ENCODE measurements around the gene PIK3C3. TPM values are rescaled to one million over a fixed set of nuclear protein-coding genes. Genes with fewer than 3 reads are reported as not detected.

The PIK3C3 gene
- total RNA-seq, 4 donors from 2014 or later = 61.3 to 77.4 (median 72.5) TPM

DNA sequence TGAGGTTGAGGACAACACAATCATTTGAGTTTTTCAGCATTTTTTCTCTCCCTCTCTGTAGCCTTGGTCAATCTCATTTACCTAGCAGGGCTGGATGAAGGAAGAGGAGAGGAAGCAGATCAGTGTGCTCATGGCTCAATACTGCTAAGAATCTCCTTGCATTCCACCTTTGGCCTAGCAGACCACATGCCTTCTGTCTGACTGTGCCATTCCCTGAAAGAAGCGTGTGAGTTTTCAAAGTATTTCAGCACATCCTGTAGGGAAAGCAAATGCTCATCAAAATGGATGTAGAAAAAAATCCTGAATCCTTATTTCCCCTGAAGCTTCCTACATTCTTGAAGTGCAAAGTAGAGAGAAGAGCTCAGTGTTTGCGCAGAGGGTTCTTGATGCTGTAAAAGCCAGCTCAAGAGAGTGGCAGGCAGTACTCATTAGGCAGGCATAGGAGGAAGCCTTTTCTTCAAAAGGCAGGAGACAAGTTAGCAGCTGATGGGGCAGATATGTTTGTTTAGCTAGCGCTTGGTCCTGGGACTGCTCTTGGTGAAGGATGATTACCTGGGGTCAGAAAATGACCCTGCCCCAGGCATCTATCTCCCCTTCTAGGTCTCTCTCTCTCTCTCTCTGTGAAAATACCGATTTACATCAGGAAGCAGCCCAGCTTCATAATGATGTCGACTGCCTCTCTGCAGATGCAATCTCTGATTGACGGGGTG, 14.4 kb upstream of the PIK3C3 start:
- no peaks in the 10 kb centered on the region for H3K27me3 ChIP-seq
- no peaks in the 10 kb centered on the region for H3K36me3 ChIP-seq
- 38 to 46% methylated on average over 6 of the region's 6 CpGs for WGBS, 2 donors
- no peak overlapping the region for H3K27ac ChIP-seq
- TF ChIP-seq, protein P1, sequence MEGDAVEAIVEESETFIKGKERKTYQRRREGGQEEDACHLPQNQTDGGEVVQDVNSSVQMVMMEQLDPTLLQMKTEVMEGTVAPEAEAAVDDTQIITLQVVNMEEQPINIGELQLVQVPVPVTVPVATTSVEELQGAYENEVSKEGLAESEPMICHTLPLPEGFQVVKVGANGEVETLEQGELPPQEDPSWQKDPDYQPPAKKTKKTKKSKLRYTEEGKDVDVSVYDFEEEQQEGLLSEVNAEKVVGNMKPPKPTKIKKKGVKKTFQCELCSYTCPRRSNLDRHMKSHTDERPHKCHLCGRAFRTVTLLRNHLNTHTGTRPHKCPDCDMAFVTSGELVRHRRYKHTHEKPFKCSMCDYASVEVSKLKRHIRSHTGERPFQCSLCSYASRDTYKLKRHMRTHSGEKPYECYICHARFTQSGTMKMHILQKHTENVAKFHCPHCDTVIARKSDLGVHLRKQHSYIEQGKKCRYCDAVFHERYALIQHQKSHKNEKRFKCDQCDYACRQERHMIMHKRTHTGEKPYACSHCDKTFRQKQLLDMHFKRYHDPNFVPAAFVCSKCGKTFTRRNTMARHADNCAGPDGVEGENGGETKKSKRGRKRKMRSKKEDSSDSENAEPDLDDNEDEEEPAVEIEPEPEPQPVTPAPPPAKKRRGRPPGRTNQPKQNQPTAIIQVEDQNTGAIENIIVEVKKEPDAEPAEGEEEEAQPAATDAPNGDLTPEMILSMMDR (IDR thresholded peaks at IDR 0.05) = no peak
- no peak for TF ChIP-seq POLR2A (IDR thresholded peaks at IDR 0.05)
- no peaks in the 10 kb centered on the region for H3K9me3 ChIP-seq
- H3K4me1 ChIP-seq = no peaks in the 10 kb centered on the region
- no peak overlapping the region for H3K4me3 ChIP-seq (replicated peaks in 1 of 3)
- DNase-seq = no peak
- intact Hi-C loops (cut with DNase I) = no loop called here

DNA sequence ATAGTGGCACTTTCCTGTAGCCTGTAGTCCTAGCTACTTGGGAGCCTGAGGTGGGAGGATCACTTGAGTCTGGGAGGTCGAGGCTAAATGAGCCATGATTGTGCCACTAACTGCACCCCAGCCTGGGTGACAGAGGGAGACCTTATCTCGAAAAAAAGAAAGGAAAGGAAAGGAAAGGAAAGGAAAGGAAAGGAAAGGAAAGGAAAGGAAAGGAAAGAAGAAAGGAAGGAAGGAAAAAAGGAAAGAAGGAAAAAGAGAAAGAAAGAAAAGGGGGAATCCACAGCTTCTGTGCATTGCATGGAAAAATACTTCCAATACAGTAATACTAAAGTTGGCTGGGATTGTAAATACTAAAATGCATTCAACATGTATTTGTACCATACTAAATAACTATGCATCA, 12.8 kb upstream of the PIK3C3 start:
- H3K4me3 ChIP-seq (replicated peaks in 1 of 3) = no peak overlapping the region
- no peaks in the 10 kb centered on the region for H3K27me3 ChIP-seq
- H3K9me3 ChIP-seq = no peaks in the 10 kb centered on the region
- no peak for DNase-seq
- intact Hi-C loops (cut with DNase I) = no loop called here
- 84% methylated on average over 2 of the region's 2 CpGs for WGBS, 2 donors
- H3K36me3 ChIP-seq = no peaks in the 10 kb centered on the region
- H3K4me1 ChIP-seq = no peaks in the 10 kb centered on the region
- TF ChIP-seq, protein P1 (IDR thresholded peaks at IDR 0.05) = no peak
- no peak for TF ChIP-seq POLR2A (IDR thresholded peaks at IDR 0.05)
- H3K27ac ChIP-seq = no peak overlapping the region

DNA sequence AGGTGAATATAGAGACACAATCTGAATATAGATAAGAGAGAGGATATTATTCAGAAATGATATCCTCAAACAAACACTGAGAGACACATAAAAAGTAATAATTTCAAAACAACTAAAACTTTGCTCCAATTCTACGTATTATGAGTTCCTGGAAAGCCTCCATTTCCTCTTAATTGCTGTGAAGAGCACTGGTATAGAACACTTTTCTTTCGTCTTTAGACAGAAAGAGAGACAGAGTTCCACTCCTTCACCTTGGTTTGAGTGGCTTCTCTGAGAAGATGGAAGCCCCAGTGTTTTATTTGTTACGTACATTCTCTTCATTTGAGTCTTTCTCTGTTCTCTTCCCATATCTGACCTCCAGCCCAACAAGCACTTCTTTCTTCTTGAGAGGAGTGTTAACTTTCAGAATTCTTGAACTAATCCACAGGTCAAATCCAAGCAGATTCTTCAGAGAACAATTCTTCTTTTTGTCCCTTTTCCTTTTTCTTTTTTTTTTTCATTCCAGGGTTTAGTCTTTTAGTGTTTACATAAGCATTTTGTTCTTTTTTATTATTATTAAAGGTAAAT, 6.4 kb upstream of the PIK3C3 start:
- intact Hi-C loops (cut with DNase I) = no loop called here
- no peak for DNase-seq
- Histone ChIP-seq H3K4me3 (replicated peaks in 1 of 3) (no peak overlapping the region), H3K9me3 (no peaks in the 10 kb centered on the region), H3K36me3 (no peaks in the 10 kb centered on the region), H3K27me3 (no peaks in the 10 kb centered on the region), H3K27ac (no peak overlapping the region), H3K4me1 (no peaks in the 10 kb centered on the region)
- 68 to 72% methylated on average over 3 of the region's 3 CpGs for WGBS, 2 donors
- TF ChIP-seq POLR2A (IDR thresholded peaks at IDR 0.05) = no peak
- TF ChIP-seq, protein P1 (IDR thresholded peaks at IDR 0.05) = no peak

DNA sequence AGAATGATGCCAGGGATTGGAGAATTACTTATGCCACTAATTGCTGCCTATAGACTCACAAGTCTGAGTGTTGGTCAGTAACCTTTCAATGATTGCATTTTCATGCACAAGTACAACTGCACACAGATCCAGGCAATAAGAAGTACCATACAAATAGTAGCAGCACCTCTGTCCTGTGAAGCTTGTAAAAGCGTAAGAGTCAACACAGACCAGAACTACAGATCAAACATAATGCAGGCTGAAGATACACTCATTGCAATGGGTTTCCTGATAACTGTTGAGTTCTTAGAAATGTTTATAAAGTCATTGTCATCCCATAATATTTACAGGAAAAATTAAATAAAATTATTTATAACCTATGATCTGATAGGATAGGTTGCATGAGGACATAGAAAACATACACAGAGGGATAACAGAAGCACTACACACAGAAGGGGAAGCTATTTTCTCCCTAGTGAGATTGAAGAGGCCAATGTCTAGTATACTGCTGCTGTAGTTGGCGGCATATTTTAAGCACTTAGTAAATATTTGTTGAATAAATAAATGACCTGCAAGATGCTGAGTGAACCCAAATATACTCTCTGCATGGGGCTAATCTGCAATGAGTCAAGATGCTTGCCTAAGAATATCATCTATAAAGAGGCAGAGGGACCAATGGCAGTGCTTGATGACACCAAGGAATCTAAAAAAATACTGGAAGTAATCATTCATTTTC, 5.7 kb upstream of the PIK3C3 start:
- H3K27ac ChIP-seq = no peak overlapping the region
- no peaks in the 10 kb centered on the region for H3K9me3 ChIP-seq
- intact Hi-C loops (cut with DNase I) = no loop called here
- H3K4me3 ChIP-seq (replicated peaks in 1 of 3) = no peak overlapping the region
- no peaks in the 10 kb centered on the region for H3K36me3 ChIP-seq
- DNase-seq = no peak
- H3K27me3 ChIP-seq = no peaks in the 10 kb centered on the region
- TF ChIP-seq, protein P1 (IDR thresholded peaks at IDR 0.05) = no peak
- TF ChIP-seq POLR2A (IDR thresholded peaks at IDR 0.05) = no peak
- H3K4me1 ChIP-seq = no peaks in the 10 kb centered on the region
- WGBS, 2 donors = 96 to 98% methylated on average over 2 of the region's 2 CpGs

DNA sequence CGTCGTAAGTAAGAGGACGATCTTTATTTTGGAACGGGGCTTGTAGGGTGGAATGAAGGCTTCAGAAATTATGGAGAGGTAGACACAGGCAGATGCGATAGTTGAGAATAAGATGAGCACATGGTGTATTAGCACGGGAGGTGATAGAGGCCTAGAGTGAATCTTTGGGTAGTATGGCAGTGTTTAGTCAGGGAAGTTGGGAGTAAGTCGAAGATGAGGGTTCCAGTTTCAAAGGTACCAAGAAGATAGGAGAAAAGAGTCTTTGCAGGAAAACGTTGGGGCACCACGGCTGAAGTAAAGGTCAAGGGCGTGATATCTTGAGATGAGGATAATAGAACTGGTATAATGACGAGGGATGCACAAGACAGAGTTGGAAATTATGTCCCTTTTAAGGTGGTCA, 654 bp downstream of the PIK3C3 start:
- Histone ChIP-seq H3K36me3 (peaks cover 0 to 11% of the 10 kb centered on the region in 2 donors), H3K27ac (peak overlapping the region in 1 of 3 donors; percentile 57), H3K4me3 (replicated peaks in 1 of 3) (peak overlapping the region; percentile 50 to 91 (median 69)), H3K4me1 (peaks cover 10 to 12% of the 10 kb centered on the region in 2 donors), H3K27me3 (no peaks in the 10 kb centered on the region), H3K9me3 (no peaks in the 10 kb centered on the region)
- WGBS, 2 donors = 8 to 11% methylated on average over 11 of the region's 11 CpGs
- TF ChIP-seq, protein P1 (IDR thresholded peaks at IDR 0.05) = no peak
- TF ChIP-seq POLR2A (IDR thresholded peaks at IDR 0.05) = no peak
- intact Hi-C loops (cut with DNase I) = no loop called here
- no peak for DNase-seq
